ENCODE data around the gene SLC25A48.

DNA sequence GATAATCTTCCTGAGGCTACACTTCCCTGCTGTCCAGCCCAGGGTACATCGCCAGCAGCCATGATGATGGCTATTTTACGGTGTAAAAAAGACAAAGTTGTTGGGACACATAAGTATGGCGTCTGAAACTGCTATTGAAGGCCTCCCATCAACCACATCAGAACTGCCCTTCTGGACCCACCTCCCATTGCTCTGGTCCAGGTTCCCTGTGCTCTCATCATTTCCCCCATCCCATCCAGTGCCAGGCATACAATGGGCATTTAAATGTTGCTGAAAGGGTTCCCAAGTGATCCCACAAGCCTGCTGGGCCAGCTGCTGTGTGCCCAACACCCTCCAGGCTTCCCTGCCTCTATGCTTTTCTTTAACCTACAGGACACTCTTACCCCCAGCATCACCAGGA lies 50.6 kb downstream of the SLC25A48 start:
- TF ChIP-seq, protein P1, sequence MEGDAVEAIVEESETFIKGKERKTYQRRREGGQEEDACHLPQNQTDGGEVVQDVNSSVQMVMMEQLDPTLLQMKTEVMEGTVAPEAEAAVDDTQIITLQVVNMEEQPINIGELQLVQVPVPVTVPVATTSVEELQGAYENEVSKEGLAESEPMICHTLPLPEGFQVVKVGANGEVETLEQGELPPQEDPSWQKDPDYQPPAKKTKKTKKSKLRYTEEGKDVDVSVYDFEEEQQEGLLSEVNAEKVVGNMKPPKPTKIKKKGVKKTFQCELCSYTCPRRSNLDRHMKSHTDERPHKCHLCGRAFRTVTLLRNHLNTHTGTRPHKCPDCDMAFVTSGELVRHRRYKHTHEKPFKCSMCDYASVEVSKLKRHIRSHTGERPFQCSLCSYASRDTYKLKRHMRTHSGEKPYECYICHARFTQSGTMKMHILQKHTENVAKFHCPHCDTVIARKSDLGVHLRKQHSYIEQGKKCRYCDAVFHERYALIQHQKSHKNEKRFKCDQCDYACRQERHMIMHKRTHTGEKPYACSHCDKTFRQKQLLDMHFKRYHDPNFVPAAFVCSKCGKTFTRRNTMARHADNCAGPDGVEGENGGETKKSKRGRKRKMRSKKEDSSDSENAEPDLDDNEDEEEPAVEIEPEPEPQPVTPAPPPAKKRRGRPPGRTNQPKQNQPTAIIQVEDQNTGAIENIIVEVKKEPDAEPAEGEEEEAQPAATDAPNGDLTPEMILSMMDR (IDR thresholded peaks at IDR 0.05) = no peak
- TF ChIP-seq POLR2A (IDR thresholded peaks at IDR 0.05) = no peak
